HG03342 (cell line): ENCODE data around the gene TSEN15.

Source experiments
- ATAC-seq: cut with Tn5 transposase; IDR thresholded peaks from one replicate; pipeline ENCODE4 v1.9.1; 2021; ENCODE audit warnings: mild to moderate bottlenecking, moderate library complexity; ENCODE audit not compliant: unreplicated experiment

Gene TSEN15

DNA sequence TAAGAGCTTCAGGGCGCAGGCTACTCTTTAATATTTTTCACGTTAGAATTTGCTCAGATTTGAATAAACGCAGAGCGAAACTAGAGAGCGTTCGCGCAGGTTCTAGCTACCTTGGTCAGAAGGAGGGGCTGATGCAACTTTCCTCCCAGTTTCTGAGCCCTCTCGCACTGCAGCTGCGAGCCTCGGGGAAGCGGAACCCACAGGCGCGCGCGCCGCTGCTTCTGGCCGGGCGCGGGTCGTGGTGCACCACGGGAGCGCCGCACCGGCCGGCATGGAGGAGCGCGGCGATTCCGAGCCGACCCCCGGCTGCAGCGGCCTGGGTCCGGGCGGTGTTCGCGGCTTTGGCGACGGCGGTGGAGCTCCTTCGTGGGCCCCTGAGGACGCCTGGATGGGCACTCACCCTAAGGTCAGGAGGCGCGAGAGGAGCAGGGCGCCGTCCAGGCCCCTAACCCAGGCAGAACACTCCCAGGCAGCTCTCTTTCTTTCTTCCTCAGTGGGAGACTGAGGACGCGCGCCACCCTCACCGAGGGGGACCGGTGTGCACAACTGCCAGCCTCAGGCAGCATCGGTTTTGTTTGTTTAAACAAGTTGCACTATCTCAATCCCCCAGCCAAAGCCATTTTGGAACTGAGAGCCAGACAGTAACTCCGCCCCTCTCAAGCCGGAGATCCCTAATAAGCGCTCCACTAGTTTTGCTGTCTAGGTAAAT, at the start of gene TSEN15:
Gene TSEN15, plus strand, starts transcription at position 246 of the 709 bp plus-strand sequence. Its CDS starts 26 bp downstream, at position 272.
- peak; percentile 98 for ATAC-seq

DNA sequence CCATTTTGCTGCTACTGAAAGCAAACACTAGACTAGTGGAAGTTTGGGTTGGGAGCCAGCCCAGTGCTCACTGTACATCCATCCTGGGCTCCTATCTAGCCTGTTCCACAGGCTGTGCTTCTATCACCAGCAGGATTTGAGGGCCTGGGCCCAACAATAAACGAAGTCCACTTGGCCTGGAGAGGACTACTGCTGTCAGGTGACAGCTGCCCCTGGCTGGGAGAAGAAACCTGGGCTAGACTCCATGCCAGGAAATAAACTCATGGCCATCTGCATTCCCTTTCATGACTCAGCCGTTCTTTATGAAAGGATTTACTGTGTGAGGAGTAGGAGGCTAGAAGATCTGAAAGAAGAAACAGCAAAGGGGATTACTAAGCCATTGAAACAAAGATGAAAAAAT, 49.5 kb upstream of the TSEN15 start:
- ATAC-seq, result no peak

DNA sequence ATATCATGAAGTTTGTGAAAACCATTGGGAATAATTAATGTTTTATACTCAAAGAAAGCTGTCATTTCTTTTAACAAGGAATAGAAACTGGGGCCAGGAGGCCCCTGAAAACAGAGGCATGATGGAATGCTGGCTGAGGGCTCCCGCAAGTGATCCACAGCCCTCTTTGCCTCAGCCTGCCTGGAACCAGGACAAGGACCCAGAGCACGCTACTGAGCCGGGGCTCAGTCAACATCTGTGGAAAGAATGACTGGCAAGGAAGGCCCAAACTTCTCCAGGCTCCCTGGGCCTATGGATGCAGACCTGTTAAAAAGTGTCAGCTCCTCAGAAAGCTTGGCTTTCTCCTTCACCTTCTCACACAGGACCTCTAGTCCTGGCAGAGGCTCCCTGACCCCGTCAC, 46.6 kb upstream of the TSEN15 start:
- no peak for ATAC-seq

DNA sequence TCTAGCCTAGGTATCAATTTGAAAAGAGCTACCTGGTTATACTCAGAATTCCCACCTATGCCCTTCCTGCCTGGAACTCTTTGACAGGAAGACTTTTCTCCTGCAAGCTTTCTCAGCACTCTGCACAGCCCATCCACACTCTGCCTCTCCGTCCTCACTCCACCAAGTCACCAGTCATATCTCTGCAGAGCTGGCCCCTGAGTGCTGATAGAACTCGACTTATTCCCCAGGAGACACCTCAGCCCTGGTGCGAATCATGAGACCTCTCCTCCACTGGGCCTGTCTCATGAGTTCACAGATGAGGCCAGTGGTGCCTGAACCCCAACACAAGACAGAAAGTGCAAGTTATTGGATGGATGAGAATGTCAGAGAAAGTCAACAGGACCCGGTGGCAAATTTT, 46.0 kb upstream of the TSEN15 start:
- ATAC-seq, result no peak

DNA sequence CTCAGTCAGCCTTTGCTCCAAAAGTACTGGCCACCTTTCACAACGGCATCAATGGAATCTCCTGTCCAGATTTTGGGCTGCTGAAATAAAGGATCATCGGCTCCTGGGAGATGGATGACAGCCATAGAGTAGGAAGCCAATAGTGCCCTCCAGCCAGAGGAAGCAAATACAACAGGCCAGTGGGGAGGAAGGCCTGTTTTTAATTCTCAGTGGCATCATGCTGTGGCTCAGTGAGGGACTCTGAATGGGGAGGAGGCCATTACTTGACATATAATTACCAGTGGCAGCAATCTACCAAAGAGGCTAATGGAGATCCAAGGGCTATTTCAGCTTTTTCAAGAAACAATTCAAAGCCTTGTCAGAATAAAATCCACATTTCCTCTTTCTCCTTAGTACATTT, 40.7 kb upstream of the TSEN15 start:
- no peak for ATAC-seq

DNA sequence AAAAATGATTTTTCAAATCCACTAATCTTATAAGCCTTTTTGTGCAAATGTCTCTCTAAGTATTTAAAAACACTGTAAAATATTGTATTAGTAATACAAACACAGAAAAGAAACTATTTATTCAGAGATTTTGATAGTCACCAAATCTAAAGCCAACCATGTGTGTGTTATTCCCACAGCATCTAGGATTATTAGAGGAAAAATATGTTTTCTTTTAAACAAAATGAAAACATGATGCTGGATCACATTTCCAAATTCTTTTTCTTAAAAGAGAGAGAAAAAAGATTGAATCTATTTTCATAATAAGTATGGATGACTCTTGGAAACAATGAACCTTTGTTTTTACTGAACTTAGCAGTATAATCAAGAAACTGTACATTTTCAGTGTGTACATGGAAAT, 39.3 kb upstream of the TSEN15 start:
- no peak for ATAC-seq

DNA sequence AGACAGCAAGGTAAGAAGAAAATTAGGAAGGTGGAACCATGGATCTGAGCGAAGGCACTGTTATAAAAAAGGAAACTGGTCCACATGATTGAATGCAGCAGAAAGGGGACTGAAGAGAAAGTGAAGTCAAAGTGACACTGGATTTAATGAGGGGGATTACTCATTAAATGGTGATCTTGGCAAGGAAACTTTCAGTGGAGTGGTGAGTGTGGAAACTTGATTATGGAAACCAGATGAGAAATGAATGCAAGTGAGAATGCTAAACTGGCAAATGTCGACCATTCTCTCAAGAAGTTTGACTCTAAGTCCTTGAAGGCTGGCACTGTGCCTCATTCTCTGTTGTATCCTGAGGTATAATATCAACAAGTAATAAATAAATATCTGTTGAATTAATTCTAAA, 37.3 kb upstream of the TSEN15 start:
- ATAC-seq, result no peak

DNA sequence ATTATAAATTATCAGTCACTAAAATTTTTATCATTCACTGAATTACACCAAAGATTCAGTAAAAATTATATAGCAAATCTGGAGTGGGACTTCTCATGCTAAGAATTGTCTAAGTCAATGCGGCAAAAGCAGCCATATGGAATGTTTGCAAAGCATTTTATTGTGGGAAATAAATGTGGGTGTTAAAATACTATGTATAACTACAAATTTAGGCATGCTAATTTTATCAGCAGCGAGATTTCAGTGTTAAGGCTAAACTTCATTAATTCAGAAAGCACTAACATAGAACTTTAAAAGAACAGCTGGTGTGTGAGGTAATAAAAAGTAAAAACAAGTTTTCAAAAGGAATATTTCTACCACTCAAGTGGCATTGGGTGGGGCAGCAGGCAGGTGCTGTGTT, 35.4 kb upstream of the TSEN15 start:
- ATAC-seq, result no peak

DNA sequence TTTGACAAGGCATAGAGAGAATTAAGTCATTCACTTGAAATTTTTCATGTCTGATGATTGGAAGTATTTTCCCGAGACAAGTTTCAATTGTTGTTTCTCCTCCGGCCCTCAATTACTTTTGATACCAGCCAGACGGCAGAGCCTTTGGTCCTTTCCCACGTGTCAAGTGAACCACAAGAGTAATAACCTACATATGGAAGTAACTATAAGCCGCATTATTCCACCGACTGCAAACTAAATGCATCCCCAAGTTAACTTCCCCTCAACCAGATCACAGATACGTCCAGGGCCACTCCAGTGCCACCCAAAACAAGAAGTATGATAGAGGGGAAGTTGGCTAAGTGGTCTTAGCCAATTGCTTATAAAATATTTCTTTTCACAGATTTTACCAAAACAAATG, 34.2 kb upstream of the TSEN15 start:
- ATAC-seq, result no peak

DNA sequence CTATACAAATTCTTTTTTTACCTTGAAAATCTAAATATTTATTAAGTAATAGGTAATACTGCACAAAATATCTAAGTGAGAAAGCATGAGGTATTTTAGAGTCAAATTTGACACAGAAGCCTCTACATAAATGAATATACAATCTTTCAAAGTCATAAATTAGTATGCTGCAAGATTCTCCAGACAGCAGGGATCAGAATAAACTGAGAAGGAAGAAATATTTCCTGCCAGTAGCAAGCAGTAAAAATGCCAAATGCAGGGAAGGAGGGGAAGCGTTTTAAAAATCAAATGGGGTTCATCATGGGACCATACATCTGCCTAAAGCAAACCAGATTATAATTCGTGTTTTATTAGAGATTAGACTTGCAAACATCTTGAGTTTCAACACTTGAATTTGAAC, 32.9 kb upstream of the TSEN15 start:
- no peak for ATAC-seq

DNA sequence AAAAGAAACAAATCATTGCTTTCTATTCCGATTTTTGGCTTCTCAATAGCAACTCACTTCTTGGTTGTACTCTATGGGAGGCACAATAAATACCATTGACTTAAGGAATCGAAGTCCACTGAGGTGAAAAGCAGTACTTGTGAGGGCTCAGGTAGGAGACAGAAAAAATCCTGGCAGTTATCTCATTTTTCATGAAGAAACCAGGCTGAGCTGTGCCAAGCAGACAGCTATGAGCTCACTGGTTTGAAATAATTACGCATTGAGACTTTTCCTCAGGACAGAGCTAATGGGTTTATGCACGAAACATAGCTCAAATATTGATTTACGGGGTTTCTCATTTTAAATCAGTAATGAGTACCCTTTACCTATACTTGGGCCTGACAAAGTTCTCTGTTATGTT, 32.5 kb upstream of the TSEN15 start:
- ATAC-seq, result no peak

DNA sequence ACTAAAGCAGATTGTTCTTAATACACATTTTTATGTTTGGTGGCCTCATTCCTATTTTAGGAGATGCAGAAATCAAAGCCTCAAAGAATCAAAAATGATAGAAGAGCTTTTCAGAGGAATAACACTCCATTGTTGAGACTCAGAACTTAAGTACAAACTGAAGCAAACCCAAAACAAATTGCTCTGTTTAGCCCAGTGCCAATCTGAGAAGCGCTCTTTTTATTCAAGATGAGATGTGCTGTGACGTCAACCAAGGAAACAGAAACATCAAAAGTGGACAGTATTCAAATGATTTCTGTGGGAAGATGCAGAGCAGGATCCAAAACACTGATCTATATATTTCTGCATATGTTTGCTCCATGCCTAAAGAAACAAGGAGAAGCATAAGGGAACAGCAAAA, 32.0 kb upstream of the TSEN15 start:
- no peak for ATAC-seq

DNA sequence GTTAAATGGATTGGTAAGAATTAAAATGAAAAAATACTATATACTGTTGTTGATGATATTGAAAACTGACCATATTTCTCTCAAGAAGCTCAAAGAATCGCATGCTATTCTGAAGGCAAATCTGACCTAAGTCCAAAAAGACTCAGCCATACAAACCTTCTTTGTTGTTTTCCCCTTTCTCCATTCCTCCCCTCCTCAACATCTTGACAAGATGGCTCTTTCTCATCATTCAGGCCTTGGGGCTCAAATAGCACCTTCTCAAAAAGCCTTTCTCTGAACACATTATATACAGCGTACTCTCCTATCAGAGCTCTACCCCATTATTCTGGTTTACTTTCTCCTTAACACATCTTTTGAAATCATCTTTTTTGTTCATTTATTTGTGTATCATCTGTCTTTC, 31.2 kb upstream of the TSEN15 start:
- ATAC-seq, result no peak

DNA sequence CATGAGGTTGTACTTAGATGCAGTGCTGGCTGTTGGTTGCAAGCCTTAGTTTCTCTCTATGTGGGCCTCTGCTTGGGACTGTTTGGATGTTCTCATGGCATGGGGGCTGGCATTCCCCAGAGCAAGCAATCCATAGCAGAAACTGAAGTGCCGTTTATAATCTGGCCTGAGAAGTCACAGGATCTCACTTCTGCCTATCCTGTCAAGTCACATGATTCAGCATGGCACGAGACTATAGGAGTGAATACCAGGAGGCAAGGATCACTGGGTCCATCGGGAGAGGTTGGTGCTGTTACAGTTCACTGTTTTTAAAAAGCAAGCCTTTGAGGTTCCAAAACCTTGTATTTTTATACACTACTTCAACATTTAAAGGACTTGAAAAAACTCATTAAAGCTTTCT, 30.7 kb upstream of the TSEN15 start:
- no peak for ATAC-seq

DNA sequence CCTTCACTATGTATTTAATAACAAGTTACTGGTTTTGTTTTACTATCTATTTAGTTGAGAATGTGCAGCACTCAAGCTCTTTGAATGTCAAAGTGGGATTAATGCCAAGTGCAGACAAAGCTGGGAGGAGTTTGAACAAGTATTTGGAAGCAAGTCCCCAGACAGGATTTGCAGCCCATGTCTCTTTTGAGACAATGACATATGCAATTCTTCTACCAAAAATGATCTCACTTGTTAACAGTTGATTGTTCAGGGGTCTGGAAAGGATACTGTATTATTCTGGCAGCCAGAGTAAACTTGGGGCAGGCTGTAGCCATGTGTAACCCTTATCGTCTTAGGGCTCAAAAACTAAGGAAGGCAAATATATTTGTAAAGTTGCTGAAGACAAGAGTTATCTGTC, 29.8 kb upstream of the TSEN15 start:
- no peak for ATAC-seq

DNA sequence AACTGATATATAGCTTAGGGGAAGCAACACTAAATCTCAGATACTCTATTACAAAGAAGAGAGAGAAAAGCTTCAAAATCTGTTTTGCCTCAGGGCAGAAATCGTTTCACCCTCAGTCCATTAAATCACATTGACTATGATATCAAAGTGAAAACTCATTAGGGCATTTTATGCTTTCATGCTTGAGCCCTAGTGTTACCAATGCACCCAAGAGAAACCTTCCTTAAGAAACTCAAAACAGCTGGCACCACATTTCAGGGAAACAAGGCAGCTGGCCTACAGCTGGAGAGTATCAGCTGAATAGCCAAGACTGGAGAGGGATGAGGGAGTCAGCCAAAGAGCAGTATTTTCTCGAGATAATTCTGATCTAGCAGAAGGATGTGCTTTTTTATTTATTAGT, 28.9 kb upstream of the TSEN15 start:
- no peak for ATAC-seq

DNA sequence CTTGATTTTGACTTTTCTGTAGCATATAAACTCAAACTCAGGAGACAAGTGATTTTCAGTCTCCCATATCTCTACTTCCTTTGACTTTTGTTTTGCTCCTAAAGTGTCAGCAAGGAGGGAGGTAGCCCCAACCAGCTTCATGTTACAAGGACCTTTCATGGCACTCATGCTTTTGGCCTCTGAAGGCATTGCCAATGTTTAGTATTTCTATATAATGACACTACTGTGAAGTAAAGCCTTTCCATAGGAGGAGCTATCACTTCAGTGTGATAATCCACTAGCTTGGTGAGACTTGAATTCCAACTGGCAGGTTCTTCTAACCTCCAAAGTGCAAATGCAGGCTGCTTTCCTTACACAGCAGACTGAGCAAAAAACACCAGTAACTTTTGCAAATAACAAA, 28.4 kb upstream of the TSEN15 start:
- ATAC-seq, result no peak

DNA sequence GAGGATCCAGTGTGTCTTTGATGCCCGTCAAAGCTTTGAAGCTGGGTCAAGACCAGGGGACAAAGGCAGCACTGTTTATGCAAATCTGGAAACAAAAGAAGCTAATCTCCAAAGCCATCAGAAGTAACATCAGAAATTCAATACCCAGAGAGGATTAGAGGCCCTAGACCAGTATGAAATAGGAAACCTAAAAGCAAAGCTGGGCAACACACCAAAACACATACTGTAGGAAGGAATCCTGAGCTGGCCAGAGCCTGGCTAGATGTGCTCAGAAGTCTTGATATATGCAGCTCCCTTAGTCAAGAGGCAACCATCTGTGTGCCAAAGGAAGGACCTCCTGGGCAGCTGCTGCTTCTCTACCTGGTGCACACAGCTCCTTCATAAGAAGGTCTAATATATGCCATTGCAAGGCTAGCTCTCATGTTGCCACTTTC, 26.3 kb upstream of the TSEN15 start:
- no peak for ATAC-seq

DNA sequence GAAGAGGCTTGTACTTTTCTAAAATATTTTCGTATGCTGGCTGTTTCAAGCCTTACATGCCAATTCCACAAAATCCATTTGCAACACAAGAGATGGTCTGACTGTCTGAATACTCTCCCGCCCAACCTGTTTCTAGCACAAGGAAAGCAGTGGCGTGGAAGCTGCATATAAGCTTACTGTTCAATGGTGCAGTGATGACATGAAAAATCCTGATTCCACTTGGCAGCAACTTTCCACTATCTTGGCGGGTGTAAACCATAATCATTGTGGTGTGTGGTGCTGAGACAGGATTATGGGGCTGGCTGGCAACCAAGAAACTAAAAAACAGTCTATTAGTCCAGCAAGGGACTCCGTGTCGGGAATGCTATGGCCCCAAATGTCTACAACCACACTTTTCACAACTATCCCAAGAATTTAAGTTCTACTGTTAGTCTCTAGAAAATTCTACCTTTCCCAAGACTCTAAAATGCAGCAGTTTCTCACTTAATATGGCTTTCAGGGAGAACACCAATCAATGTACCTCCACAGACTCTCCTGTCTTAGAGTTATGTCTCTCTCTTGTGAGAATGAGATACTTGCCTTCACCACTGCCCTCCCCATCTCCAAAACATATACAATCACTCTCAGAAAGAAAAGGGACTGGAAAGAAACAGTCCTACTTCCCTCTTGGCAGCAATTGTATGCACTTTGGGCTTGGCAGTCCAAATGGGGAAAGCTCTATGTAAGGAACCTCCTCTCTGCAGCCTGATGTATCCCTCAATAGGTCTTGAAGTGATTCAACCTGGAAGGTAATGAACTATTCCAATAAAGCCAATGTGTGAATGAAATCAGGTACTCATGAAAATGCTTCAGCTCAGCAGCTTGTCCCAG, 23.5 kb upstream of the TSEN15 start:
- ATAC-seq, result no peak

DNA sequence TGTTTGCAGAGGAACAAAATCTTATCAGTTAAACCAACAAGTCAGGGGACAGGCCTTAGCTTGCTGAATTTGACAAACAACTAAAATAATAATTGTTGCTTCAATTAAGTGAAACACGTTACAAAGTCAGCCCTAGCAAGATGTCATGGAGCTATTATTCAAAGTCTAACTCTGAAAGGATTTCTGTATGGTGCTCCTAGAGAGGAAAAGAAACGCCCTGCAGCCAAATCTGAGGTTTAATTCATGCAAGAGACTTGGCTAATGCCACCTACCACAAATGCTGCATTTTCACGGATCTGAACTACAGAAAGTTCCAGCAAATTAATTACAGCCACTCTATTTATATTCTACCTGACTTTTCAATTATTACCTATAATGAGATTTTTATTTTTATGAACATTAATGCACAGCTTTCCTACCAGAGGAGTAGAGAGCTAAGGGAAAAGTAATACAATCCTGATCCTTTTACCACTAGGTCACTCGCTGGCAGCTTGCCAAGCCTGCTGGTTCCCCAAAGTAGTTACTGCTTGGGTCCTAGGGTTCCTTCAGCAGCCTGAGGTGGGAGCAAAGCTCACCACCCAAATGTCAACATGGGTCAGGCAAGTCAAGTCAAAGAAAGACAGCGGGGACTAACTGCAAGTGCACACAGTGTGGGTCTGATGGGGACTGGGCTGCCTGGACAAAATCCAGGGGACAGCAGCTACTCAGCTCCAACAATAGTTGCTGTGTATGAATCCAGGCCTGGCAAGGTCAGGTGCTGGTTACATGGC, 22.5 kb upstream of the TSEN15 start:
- ATAC-seq, result no peak

DNA sequence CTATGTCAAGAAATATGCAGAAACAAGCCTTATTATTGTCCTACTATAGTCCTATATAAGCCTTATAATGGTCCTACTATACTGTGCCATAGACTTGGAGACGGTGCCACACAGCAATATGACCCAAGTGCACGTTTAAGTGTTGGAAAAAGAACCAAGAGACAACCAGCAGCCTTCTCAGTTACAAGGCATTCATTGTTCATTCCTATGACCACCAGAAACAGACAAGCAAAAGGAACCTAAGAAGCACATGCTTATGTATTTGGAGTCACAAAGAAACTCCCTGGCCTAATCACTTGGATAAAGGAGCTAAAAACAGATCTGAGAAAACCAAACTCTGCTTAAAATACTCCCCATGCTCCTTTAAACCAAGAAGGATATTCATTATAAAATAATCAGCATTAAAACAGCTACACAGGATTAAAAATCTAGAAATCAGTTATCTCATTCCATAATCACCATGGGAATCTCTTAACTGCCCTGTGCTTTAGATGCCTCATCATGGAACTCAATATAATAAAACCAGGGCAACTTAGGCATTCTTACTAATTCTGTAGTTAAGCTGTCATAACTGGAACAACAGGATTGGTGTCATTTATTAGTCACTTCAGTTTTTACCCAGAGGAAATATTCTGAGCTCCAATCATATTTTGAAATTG, 21.0 kb upstream of the TSEN15 start:
- no peak for ATAC-seq
